HL-60/S4 treated with retinoic acid at 250 ng/mL for 4 days and 3 days (cell line): Measurements from ENCODE around the gene KHDRBS1.
"Not testable (repeated sequence)": the region's sequence is repeated elsewhere in the genome, so short reads cannot be mapped to it uniquely, and the experiment has no call there.

ENCODE experiments used
- in situ Hi-C: fragments of 300-500 bp; cut with MboI; formaldehyde crosslinking; loops from 2 replicates; pipeline ENCODE4 v1.7.0; 2022; ENCODE audit warnings: low sequenced_read_pairs

The KHDRBS1 gene

DNA sequence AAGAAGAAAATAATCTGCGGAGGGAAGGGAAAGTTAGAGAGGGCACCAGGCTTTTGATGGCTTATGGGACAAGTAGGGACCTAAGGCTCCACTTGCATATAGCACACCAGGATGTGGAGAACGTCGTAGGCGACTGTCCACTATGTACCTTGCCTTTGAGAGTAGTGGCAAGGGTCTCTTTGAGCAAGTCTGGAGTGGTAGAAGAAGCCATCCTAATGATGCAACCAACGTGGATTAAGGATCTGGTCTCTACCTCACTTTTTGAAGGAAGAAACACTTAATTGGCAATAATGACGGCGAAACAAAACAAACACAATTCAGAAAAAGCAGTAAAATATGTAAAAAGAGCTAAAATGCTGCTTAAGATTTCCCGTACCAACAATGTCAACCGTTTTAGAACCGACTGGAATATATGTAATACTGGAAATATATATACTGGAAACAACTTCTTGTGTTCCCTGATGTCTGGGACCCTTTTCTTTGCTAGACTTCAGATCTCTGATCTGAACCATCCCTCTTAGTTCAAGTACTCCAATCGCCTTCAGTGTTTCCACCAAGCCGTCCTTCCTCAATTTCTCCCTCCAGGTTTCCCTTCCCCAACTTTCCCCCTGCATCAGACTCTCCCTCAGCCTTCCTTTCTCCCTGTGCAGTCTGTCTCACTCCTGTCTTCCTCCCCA is 821 bp upstream of the KHDRBS1 start:
- in situ Hi-C loops: no loop called here

DNA sequence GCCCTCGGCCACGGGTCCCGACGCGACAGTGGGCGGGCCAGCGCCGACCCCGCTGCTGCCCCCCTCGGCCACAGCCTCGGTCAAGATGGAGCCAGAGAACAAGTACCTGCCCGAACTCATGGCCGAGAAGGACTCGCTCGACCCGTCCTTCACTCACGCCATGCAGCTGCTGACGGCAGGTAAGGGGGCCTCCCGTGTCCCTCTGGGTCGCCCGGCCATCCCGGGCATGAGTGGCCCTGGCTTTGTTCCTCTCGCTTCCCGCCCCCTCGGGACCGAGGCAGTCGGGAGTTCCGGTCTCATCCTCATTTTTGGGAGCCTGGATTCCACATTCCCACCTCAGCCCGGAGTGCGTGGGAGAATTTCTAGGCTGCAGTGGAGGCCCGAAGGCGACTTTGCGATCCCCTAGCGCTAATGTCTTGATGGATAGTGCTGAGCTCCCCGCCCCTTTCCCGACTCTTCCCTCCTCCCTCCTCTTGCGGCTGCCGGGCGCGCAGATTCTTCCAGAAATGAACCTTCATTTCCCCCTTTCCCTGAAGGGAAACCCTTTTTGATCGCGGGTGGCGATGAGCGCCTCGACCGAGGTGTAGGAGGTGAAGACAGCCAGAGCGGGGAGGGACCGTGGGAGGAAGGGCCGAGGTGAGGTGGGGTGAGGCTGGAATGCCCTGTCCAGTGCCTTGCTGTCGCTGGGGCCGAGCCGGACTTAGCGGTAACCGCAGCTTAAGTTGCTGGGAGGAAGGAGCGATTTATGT is 705 bp downstream of the KHDRBS1 start:
- in situ Hi-C loops: no loop called here

DNA sequence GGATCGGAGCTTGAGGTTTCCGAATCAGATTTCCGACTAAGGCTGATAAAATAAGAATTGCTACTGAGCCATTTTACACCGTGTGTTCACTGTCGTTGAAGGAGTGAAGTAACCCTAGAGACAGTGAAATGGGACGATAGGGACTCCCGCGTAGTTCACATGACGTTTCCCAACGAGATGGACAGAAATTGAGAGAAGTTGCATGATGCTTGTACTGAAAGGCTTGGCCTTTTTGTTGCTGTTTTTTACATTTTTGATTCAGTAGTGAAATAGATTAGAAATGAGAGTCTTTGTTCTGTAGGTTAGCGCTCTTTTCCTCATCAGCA is 1.2 kb downstream of the KHDRBS1 start:
- in situ Hi-C loops: no loop called here

DNA sequence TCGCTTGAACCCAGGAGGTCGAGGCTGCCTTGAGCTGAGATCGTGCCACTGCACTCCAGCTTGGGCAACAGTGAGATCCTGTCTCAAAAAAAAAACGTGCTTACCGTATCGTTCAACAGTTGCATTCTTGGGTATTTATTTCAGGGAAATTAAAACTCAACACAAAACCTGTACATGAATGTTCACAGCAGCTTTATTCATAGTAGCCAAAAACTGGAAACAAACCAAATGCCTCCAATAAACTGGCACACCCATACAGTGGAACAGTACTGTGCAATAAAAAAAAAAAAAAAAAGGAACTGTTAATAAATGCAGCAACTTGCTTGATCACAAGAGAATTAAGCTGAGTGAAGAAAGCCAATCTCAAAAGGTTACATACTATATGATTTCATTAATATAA is 6.7 kb downstream of the KHDRBS1 start:
- in situ Hi-C loops: no loop called here

DNA sequence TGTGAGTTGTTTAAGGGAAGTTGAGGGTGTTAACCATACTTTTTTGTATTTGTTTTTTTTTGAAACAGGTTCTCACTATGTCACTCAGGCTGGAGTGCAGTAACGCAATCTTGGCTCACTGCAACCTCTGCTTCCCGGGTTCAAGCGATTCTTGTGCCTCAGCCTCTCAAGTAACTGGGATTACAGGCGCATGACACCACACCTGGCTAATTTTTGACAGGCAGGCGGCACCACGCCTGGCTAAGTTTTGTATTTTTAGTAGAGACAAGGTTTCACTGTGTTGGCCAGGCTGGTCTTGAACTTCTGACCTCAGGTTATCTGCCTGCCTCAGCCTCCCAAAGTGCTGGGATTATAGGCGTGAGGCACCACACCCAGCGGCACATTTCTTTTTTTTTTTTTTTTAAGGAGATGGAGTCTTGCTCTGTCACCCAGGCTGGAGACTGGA is 7.9 kb downstream of the KHDRBS1 start:
- in situ Hi-C loops: not testable (repeated sequence)

DNA sequence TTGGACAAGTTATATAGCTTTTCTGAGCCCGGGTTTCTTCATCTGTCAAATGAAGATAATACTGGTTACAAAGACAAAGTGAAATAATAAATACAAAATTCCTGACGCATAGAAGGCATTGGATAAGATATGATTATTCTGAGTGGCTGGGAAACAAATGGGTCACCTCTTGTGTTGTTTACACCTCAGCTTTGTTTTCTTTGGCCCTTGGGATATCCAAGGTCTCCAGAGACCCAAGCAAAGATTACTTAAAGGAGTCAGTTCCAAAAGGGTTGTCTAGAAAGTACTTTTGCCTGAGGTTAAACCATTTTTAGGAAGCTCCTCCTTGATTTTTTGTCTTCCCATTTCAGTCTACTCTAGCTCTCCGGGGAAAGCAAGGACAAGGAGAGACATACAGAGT is 9.7 kb downstream of the KHDRBS1 start:
- in situ Hi-C loops: no loop called here

- in situ Hi-C loops: no loop called here
Measured at GRCh38 chr1:32025515-32025914, 11.8 kb downstream of the KHDRBS1 start.

- in situ Hi-C loops: no loop called here
Measured at GRCh38 chr1:32028746-32029145, 15.1 kb downstream of the KHDRBS1 start.

GRCh38 chr1:32031578-32032274 is 18.1 kb downstream of the KHDRBS1 start:
- in situ Hi-C loops: no loop called here

- in situ Hi-C loops: no loop called here
Measured at GRCh38 chr1:32032275-32032615, 18.6 kb downstream of the KHDRBS1 start.

DNA sequence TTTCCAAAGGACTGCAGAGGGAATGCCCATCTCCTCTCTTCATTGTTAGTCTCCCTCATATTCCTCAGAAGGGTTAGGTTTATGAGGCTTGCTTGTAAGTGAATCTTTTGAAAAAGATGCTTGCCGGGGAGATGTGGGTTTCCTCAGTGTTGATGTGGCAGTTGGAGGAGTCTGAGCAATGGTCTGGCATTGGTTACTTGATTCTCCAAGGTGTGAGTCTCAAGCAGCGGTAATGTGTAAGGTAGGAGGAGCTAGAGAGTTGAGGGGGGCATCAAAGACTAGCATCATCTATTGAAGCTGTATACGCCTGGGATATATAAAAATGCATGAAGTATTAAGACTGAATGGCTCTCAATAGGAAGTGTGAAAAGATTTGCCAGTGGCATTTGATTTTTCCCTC is 21.5 kb downstream of the KHDRBS1 start:
- in situ Hi-C loops: no loop called here

DNA sequence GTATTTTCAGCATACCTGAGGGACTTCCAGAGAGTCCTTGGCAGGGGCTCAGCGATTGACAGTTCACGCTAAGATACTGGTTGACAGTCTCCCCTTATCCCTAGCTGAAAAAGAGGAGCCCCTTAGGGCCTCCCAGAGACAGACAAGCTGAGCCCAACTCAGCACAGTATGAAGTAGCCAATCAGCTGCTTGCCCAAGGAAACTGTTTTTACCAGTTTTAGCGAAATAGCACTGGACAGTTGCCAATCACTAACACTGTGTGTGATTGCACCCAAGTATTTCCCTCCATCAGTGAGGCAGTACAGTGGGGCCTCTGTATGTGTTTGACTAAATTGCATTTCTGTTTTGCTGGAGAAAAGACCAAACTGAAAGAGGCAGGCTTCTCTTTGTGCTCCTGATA is 27.0 kb downstream of the KHDRBS1 start:
- in situ Hi-C loops: loop anchor here (10.0 kb wide), 1 partner anchor 64 kb away; the partner anchor contains the start of gene KPNA6

DNA sequence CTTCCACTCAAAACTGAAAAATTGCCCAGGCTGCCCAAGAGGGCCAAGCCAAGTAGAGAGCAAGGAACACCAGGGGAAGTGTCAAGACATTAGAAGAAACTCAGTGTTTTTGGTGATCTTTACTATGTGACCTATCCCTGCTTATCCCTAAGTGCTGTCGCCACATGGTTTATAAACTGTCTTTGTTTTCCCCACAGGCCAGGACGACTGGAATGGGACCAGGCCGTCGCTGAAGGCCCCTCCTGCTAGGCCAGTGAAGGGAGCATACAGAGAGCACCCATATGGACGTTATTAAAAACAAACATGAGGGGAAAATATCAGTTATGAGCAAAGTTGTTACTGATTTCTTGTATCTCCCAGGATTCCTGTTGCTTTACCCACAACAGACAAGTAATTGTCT is 28.7 kb downstream of the KHDRBS1 start:
- in situ Hi-C loops: loop anchor here (10.0 kb wide), 1 partner anchor 62 kb away; the partner anchor contains the start of gene KPNA6

- in situ Hi-C loops: loop anchor here (10.0 kb wide), 1 partner anchor 61 kb away; the partner anchor contains the start of gene KPNA6
Measured at GRCh38 chr1:32044234-32044633, 30.6 kb downstream of the KHDRBS1 start.

GRCh38 chr1:32045772-32046171 is 32.1 kb downstream of the KHDRBS1 start:
- in situ Hi-C loops: loop anchor here (10.0 kb wide), 1 partner anchor 59 kb away; the partner anchor contains the start of gene KPNA6

DNA sequence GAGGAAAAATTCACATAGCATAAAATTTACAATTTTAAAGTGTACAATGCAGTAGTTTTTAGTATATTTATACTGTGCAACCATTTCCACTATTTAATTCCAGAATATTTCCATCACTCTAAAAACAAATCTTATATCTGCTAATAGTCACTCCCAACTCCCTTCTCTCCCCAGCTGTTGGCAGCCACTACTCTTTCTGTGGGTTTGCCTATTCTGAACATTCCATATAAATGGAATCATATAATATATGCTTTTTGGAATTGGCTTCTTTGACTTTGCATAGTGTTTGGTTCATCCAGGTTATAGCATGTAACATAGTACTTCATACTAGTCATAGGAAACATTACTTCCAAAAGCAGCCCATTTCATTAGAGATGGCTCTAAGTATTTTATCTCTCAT is 34.0 kb downstream of the KHDRBS1 start:
- in situ Hi-C loops: loop anchor here (10.0 kb wide), 1 partner anchor 57 kb away; the partner anchor contains the start of gene KPNA6

- in situ Hi-C loops: loop anchor here (10.0 kb wide), 1 partner anchor 56 kb away; the partner anchor contains the start of gene KPNA6
Measured at GRCh38 chr1:32048440-32048839, 34.8 kb downstream of the KHDRBS1 start.

DNA sequence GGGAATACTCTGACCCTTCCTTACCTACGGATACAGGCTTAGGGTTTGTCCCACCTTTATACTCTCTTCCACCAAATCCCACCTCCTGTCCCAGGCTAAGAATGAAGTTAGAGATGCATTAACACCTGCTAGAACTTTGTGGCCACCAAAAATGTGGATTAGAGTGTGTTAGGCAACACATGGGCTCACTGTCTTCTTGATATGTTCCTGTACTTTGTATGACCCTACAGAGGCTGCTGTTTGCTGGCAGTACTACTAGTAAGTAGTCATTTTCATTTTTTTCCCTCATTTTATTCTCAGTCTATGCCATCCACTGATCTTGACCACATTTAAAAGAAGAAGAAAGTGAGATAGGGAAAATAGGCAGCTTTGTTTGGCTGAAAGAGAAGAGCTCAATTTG is 38.0 kb downstream of the KHDRBS1 start:
- in situ Hi-C loops: no loop called here

- in situ Hi-C loops: no loop called here
Measured at GRCh38 chr1:32052887-32053286, 39.2 kb downstream of the KHDRBS1 start.

DNA sequence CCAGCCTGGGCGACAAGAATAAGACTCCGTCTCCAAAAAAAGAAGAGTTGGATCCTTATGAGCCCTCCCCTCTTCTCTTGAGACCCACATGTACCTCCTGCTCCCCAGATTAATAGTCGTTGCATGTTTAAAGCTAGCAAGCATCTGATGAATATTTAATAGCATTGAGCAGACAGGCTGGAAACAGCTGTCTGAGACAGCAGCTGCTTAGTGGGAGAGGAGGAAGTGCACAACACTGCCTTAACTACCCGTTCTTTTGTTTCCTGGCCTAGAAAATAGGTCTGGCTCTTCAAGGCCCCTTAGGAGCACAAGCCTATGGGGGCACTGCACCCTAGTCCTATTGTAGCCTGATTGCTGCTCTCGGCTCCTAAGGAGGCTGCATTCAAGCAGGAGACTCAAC is 41.7 kb downstream of the KHDRBS1 start:
- in situ Hi-C loops: no loop called here

DNA sequence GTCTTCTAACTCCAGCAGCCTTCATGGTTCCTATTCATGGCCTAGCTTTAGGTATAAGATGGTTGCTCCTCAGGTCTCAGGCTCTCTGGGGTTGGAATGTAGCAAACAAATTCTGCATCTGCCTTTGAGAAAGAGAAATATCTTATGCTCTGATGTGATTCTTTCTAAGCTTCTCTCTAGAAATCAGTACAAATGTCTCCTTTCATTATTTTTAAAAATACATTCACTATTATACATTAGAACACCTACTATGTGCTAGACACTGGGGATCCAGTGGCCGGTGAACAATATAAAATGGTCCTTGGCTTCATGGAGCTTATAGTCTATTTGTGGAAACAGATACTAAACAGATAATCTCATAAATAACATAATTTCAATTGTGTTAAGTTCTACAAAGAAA is 42.9 kb downstream of the KHDRBS1 start:
- in situ Hi-C loops: no loop called here

GRCh38 chr1:32060914-32061313 is 47.2 kb downstream of the KHDRBS1 start:
- in situ Hi-C loops: no loop called here
